GM12873 (cell line): ENCODE results near the gene EXOG.

Source experiments
- CTCF ChIP-seq: IDR thresholded peaks from 2 replicates; pipeline ENCODE4 v1.5.1; 2012; ENCODE audit warnings: low read depth, mild to moderate bottlenecking, moderate library complexity, low read length, control low read depth; ENCODE audit not compliant: insufficient read depth; ENCODE audit errors: missing control alignments

EXOG gene

GRCh38 chr3:38553071-38553470 is 56.9 kb downstream of the EXOG start:
- no peak for TF ChIP-seq CTCF

GRCh38 chr3:38554127-38554827 is 58.1 kb downstream of the EXOG start:
- TF ChIP-seq CTCF, result no peak

- no peak for TF ChIP-seq CTCF
Measured at GRCh38 chr3:38555149-38555840, 59.2 kb downstream of the EXOG start.

- no peak for TF ChIP-seq CTCF
Measured at GRCh38 chr3:38555926-38556325, 59.8 kb downstream of the EXOG start.

GRCh38 chr3:38556640-38557358 is 60.7 kb downstream of the EXOG start:
- no peak for TF ChIP-seq CTCF

GRCh38 chr3:38558864-38559263 is 62.7 kb downstream of the EXOG start:
- no peak for TF ChIP-seq CTCF

- peak; percentile 55 for TF ChIP-seq CTCF
Measured at GRCh38 chr3:38560284-38560683, 64.1 kb downstream of the EXOG start.
